Measurements from ENCODE around the gene RSPO4.
"Not testable (repeated sequence)": the region's sequence is repeated elsewhere in the genome, so short reads cannot be mapped to it uniquely, and the experiment has no call there.

The RSPO4 gene

DNA sequence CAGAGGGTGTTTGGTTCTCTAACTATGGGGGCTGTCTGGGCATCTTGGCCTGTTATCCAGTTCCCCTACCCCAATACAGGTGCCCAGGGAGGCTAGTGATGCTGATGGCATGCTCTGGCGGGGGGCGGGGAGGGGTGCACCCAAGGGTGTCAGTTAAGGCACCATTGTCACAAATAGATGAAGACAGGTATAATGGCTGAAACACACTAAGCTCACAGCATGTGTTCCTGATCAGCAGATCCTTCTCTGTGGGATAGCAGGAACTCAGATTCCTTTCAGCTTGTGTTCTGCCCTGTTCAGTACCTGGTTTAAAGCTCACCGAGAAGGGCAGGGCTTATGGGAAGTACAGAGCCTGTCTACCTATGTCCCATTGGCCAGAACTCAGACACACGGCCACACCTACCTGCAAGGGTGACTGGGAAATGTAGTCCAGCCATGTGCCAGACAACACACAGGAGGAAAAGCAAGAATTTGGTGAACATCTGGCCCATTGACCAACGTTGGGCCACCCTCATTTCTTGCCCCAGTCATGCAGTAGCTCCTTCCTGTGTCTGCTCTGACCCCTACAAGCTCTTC lies 3.4 kb upstream of the RSPO4 start:
- DNase-seq (ENCODE audit: low read depth in 2 of 3, low spot score in 1 of 3), result peak in 1 of 3 donors; percentile 11

DNA sequence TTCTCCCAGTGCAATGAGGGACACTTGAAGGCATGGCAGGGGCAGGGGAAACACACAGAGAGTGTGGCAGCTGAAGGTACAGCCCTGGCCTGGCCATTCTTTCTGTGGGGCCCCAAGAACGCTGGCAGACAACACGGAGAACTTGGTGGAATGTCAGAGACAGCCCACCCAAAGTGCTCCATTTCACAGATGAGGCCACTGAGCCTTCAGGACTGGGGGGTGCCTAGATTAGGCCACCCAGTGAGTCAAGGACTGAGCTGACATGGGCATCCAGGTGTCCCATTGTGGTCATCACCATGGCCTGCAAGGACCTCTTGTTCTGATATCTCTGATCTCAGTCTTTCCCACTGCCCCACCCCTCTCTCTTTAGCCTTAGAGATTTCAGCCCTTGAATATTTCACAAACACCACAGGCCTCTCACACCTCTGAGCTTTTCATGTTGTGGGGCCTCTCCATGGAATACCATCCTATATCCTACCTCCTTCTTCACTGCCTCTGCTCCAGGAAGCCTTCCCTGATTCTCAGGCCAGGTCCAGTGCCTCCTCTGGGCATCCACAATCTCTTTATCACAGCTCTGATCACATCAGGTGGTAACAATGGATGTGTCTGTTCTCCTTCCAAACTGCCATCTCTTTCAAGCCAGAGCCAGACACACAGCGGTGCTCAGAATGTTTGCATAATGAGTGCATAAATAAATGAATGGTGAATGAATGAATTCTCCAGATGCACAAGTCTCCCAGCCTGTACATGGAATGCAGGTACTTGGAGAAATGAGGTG lies 2.0 kb upstream of the RSPO4 start:
- DNase-seq (ENCODE audit: low read depth in 2 of 3, low spot score in 1 of 3), result no peak

DNA sequence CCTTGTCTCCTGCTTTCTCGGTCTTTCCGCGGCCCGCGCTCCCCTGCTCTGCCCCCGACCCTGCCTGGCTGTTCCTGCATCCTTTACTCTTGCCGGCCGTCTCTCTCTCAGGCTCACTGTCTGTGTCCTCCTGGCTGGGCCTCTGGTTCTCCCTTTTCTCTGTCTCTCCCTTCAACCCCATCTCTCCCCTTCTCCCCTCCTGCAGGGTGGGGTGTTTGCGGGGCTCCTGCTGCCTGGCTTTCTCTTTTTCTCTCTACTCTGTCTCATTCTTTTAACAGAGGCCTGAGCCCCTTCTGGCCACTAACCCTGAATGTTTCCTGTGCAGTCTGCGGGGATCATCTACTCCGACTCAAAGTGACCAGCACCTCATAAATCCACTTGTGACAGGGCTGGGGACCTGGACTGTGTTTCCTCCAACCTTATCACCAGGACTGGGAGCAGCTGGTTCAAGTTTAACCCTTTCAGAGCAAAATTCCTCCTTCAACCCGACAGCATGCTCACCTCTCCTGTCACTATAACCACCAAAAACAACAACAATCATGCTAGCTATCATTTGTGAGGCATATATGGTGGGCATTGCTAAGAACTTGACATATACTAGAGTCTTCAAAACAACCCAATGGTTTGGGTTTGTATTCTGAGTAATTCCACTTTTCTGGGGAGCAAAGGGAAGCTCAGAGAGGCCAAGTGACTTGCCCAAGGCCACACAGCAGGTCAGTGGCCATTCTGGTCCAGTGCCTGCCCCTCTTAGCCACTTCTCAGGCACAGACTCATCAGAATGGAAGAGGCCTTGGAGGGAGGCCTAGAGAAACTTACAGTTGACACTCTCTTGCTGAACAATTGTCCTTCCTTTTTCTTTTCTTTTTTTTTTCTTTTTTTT lies 811 bp upstream of the RSPO4 start:
- no peak for DNase-seq (ENCODE audit: low read depth in 2 of 3, low spot score in 1 of 3)

DNA sequence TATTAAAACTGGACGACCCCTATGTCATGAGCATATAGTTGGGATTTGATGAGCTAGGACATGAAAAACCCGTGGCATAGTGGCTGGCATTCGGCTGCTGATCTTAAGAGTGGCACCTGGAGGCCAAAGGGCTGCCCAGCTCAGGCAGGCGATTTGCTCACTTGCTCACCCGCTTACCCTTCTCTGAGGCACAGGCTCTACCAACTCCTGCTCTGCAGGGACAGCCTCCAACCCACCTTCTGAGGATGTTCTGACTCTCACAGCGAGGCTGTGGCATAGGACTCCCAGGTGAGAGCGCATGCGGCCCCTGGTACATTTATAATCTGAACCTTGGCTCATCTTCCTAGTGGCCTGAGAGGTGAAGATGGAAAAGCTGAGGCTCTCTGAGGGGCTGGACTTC lies 995 bp downstream of the RSPO4 start:
- no peak for DNase-seq (ENCODE audit: low read depth in 2 of 3, low spot score in 1 of 3)

DNA sequence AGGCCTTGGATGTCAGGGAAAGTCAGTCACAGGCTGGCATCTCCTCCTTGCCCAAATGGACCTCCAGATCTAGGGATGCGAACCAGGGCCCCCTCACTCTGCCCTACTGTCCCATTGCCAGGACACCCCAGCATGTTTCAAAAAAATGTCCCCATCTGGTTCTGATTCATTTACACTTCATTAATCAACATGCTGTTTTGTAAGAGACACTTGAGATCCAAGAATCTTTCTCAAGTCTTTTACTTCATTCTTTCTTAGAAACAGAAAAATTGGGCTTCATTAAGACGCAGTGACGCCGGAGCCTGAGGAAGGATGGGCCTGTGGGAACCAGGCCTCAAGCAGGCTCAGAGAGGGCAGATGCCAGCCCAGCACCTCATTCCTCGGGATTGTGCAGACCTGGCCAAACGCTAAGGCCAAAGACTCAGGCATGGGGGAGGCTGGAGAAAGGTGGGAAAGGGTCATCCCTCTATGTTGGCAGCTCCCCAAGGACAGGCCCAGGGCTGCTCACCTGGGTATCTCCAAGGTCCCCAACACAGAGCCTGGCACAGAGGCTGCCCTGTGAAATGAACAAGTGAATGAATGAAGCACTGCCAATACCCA lies 3.8 kb downstream of the RSPO4 start:
- DNase-seq (ENCODE audit: low read depth in 2 of 3, low spot score in 1 of 3), result no peak

DNA sequence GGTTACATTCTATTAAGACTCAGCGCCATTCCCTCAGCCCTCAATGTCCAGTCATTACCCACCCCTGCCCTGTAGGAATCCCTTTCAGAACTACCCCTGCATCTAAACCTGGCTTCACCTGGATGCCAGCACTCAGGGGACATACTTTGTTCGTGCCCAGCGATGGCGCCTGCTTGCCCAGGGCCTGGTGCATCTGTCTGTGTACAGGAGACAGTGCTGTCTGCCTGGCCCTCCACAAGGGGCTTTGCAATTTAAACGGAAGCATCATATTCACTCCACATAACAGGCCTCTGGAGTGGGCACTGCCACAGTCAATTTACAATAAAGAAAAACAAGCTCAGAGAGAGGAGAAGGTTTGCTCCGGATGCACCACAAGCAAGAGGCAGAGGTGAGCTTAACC lies 4.6 kb downstream of the RSPO4 start:
- DNase-seq (ENCODE audit: low read depth in 2 of 3, low spot score in 1 of 3), result no peak

DNA sequence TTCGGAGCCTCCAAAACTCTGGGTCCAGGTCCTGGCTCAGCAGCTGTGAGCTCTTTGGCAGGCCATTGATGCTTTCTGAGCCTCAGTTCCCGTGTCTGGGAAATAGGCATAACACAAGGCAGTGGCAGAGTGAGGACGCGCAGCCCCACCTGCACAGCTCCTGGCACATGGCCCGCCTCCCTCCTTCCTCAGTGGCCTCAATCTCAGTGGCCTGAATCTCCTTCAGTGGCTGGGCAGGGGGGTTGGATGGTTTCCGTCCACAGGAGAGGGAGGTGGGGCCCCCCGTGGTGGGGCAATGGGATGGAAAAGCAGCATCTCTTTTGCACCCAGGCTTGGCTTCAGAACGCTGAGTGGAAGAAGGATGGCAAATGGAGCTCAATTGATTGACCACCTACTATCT lies 5.1 kb downstream of the RSPO4 start:
- DNase-seq (ENCODE audit: low read depth in 2 of 3, low spot score in 1 of 3), result no peak

DNA sequence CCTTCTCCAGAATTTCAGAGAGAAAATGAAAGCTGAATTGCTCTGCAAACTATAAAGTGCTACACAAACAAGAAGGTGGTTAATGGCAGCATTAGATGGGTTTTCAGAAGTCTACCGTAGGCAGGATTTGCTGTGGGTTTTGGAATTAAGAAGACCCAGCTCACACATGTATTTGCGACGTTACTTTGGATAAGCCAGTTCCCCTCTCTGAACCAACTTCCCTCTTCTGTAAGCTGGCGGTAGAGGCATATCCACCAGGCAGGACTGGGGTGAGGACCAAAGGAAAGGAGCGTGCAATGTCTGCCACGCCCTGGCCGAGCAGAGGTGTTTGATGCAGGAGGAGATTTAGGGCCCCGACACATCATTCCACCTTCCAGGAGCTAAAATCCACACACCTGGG lies 6.9 kb downstream of the RSPO4 start:
- DNase-seq (ENCODE audit: low read depth in 2 of 3, low spot score in 1 of 3), result no peak

DNA sequence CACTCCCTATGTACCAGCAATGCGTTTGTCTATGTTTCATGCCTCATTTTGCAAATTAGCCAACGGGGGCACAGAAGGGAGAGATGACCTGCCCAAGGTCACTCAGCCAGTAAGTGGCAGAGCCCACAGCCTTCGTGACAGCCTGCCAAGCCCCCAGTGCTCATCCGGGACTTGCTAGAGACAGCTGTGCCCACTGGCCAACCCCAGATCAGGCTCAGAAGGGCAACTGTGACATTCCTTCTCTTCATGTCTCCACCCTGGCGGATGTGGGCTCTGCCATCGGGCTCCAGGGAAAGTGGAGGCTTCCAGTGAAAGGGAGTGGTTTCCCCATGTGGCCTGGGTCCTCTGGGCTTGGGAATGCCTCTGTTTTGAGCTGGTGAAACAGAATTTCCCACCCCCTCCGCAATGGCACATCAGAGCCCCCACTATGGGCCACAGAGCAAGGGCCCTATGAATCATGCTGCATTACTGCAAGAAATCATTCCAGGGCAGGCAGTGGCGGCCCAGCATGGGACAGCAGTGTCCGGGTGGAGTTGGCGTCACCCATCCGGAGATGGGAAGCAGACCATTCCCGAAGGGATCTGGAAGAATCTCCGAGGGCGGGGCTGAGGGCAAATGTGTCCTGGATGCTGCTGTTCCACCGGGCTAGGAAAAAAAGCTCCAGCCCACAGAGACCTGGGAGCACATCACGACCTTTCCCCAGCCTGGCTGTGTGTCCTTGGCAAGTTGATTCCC lies 9.1 kb downstream of the RSPO4 start:
- no peak for DNase-seq (ENCODE audit: low read depth in 2 of 3, low spot score in 1 of 3)

DNA sequence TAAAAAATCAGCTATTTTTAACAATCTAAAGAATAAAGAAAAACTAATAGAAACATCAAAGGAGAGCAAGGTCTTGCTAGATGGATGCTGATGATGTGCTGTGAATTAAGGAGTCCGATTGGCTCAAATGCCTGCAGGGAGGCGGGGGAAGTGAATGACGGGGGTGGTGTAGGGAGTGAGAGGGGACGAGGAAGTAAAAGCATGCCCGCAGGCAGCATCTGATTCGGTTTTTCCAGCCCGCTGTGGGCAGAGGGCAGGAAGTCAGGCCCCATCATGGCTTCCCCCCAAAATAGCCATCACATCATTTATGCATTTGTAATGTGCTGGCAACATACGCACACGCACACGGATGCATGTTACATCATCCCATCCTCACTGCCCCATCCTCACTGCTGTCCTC lies 10.3 kb downstream of the RSPO4 start:
- DNase-seq (ENCODE audit: low read depth in 2 of 3, low spot score in 1 of 3), result no peak

DNA sequence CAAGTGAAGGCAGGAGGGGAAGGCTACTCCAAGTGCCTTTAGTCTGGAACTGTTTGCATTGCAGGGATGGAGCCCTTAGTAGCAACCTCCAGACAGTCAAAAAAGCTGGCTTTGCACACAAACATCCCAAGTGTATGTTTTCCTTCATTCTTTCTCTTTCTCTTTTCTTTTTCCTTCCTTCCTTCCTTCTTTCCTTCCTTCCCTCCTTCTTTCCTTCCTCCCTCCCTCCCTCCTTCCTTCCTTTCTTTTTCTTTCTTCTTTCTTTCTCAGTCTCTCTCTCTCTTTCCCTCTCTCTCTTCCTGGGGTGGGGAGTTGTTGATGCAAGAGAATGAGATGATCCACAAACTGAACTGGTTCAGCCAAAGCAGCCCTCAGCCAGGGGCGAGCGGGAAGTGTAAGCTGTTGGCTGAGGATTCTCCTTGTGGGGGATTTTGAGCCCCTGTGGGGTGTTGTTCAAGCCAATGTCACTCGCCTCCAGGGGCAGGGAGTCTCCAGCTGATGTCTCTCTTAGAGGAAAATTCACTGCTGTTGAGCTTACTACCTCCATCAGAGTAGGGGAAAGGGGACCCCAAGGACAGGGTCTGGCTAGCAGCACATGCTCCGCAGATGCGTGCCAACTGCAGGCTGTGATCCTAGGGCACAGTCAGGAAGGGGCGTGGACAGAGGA lies 11.7 kb downstream of the RSPO4 start:
- DNase-seq (ENCODE audit: low read depth in 2 of 3, low spot score in 1 of 3), result no peak

DNA sequence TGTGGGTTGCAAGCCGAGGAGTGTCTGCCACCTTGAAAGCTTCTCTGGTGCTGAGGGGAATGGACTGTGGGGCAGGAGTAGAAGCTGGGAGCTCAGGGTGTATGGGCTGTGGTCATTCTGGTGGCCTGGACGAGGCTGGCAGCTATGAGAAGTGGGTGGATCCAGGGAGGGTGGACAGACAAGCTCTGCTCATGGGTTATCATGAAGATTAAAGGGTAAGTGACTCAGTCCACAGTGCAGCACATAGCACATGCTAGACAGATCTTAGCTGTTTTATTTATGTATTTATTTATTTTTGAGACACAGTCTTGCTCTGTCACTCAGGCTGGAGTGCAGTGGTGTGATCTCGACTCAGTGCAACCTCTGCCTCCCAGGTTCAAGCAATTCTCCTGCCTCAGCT lies 13.8 kb downstream of the RSPO4 start:
- no peak for DNase-seq (ENCODE audit: low read depth in 2 of 3, low spot score in 1 of 3)

DNA sequence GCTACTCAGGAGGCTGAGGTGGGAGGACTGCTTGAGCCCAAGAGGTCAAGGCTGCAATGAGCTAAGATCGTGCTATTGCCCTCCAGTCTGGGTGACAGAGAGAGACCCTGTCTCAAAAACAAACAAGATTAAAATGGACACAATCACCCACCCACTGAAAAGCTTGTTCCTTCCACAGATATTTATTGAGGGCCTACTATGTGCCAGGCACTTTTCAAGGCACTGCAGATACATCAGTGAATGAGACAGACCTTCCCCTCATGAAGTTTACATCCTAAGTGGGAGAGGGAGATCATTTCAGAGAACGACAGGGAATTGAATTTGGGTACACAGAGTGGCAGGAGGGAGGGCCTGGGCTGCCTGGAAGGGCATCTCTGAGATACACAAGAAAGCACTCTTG lies 14.4 kb downstream of the RSPO4 start:
- DNase-seq (ENCODE audit: low read depth in 2 of 3, low spot score in 1 of 3), result no peak

DNA sequence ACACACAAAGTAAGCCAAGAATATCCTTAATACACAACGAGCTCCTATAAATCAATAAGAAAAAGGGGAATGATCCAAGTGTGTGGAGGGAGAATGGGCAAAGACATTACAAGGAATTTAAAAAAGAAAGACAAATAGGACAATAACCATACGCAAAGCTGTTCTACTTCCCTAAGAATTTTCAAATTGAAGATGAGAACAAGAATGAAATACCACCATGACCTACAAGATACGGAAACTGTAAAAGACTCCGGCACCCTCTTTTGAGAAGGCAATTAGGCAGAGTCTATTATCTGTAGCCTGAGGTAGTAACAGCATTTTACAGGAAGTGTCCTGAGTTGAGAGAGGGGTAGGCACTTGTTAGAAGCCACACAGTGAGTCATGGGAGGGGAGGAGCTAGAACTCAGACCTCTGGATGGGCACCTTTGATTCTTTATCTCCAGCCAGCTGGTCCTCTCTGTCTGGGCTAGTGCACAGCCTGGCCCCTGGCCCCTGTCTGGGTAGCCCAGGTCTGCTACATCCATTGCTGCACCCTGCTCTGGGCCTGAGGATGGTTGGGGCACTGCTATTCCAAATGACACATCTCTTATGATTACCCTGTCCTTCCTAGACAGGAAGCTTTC lies 15.3 kb downstream of the RSPO4 start:
- no peak for DNase-seq (ENCODE audit: low read depth in 2 of 3, low spot score in 1 of 3)

DNA sequence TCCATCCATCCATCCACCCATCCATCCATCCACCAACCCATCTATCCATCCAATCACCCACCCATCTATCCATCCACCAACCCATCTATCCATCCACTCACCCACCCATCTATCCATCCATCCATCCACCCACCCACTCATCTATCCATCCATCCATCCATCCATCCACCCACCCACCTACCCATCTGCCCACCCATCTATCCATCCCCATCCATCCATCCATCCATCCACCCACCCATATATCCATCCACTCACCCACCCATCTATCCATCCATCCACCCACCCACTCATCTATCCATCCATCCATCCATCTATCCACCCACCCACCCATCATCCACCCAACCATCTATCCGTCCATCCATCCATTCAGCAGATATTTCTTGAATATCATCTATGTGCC lies 17.1 kb downstream of the RSPO4 start:
- DNase-seq (ENCODE audit: low read depth in 2 of 3, low spot score in 1 of 3), result not testable (repeated sequence)

DNA sequence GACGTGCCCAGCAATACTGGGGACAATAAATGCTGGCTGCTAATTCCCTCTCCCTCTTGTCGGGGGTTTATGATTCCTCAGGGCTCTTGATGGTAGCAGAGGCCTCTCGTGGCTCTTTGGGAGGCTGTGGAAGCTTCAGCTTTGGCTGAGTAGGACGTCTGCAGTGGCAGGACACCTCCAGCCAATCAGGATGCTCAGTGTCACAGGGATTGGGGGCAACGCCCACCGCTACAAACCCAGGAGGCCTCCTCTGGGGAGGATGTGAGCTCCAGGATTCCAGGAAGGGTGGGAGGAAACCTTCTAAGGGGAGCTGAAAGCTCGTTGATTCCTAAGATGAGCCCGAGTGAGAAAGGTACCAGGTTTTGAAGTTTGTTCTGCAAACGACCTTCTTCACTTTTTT lies 19.4 kb downstream of the RSPO4 start:
- no peak for DNase-seq (ENCODE audit: low read depth in 2 of 3, low spot score in 1 of 3)

DNA sequence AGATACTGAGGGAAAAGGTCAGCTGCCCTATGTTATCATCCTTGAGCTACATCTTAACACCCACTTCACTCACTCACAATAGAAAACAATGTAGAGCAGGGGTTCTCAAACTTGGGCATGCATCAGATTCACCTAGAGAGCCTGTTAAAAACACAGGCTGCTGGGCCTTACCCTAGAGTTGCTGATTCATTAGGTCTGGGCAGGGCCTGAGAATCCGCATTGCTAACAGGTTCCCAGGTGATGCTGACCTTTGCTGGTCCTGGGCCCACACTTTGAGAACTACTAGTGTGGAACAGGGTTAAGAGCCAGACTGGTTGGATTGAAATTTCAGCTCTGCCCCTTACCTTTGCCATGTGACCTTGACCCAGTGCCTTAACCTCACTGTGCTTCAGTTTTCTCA lies 25.1 kb downstream of the RSPO4 start:
- DNase-seq (ENCODE audit: low read depth in 2 of 3, low spot score in 1 of 3), result no peak

DNA sequence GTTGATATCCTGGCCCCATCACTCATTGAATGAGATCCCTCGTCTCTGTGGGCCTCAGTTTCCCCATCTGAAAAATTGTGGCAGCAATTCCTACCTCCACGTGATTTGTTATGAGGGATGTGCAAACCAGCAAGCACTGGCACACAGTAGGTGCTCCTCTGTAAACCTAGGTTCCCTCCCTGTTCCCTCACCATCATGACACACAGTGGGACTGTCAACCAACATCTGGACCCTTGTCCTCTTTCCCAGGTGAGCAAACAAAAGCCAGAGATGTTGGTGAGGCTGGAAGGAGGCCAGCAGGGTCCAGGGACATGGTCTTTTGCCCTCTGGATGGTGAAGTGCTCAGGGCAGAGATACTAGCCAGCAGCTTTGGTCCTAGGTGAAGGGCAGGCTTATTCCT lies 26.1 kb downstream of the RSPO4 start:
- DNase-seq (ENCODE audit: low read depth in 2 of 3, low spot score in 1 of 3), result no peak

DNA sequence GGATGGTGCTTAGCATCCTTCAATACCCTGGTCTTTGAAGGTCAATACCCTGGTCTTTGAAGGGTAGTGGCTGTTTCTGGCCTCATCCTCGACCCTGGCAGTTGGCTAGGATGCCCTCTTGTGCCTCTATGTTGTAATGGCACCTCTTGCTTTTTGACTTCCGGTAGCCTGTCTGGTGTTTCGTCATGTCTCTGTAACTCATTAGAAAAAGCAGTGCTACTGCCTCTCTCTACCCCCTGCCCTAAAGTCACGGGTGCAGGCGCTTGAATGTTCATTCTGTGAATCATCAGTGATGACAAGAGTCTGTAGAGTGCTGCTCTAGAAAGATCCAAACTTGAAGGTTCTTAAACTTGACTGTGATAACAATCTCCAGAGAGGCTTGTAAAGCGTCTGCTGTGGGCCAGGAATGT lies 28.3 kb downstream of the RSPO4 start:
- DNase-seq (ENCODE audit: low read depth in 2 of 3, low spot score in 1 of 3), result peak in 2 of 3 donors; percentile 9 to 26

DNA sequence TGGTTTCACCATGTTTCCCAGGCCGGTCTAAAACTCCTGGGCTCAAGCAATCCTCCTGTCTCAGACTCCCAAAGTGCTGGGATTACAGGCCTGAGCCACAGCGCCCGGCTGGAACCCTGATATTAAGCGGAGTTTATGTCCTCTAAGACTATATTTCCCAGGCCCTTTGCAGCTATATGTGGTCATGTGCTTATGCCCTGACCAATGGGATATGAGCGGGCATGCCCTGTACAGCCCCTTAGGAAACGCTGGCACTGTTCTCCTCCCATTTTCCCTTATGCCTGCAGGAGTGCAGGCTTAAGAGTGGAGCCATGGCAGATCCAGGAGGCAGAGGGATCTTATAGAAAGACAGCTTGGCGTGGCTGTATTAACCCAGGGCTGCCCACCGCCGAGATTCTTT lies 29.9 kb downstream of the RSPO4 start:
- no peak for DNase-seq (ENCODE audit: low read depth in 2 of 3, low spot score in 1 of 3)

Measured in stimulated activated CD4-positive, alpha-beta T cell treated with anti-CD3 and anti-CD28 coated beads, Interleukin-12 subunit alpha, Interleukin-12 subunit beta, amount 100 ng/mL, for 48 hours (primary cell).